Fibroblast of the aortic adventitia (primary cell): Measurements from ENCODE around the gene SLC25A42. TPM values are rescaled to one million over a fixed set of nuclear protein-coding genes. Genes with fewer than 3 reads are reported as not detected.

Source experiments
- DNase-seq: peaks from one replicate; pipeline ENCODE4 v3.0.0-alpha.2; 2010; ENCODE audit warnings: low read depth
- H3K4me3 ChIP-seq: 2 replicates; pipeline ENCODE4 v1.5.1; 2011; ENCODE audit warnings: low read depth, mild to moderate bottlenecking, control low read depth, low read length, moderate library complexity
- total RNA-seq: library from RNA; depleted of rRNA; stranded (reverse); fragments of >200 nt; gene quantifications from 2 replicates; pipeline ENCODE4 v1.2.3, GENCODE V29; 2012; ENCODE audit warnings: low replicate concordance
- TF ChIP-seq, protein P1 (sequence below): IDR thresholded peaks from 2 replicates; pipeline ENCODE4 v1.5.1; 2011; ENCODE audit warnings: mild to moderate bottlenecking, low read length, control low read depth, inconsistent platforms; ENCODE audit not compliant: insufficient read depth

Gene SLC25A42
- total RNA-seq, 1 donor, result 4.8 TPM

DNA sequence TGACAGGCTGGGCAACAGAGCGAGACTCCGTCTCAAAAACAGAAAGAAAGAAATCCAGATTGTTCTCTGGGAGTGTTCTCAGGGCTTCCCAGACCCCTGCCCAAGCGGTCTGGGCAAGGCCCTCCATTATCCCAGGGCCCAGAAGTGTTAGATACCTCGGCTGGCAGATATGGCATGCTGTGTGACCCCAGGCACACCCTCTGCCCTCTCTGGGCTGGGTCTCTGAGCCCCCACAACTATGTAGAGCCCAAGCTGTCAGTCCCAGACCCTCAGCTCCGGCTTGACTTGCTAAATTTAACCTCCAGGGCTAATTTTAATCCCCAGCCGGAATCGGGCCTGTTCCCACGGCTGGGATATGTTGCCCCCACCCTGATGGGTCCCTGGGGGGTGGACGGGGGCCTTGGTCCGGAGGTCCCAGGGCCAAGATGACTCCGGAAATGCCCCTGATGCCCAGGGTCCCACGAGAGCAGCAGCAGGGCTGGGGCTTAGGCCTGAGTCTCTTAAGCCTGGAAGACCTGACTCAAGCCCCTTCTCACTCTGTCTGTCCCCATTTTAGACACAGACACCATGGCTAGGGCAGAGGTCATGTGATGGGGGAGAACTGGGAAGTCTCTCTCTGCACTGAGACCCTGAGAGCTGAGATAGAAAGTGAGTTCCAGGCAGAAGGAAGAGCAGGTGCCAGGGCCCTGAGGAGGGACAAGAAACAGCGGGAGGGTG is 89.0 kb downstream of the SLC25A42 start:
- H3K4me3 ChIP-seq, result no peak overlapping the region
- no peak for DNase-seq
- TF ChIP-seq, protein P1, sequence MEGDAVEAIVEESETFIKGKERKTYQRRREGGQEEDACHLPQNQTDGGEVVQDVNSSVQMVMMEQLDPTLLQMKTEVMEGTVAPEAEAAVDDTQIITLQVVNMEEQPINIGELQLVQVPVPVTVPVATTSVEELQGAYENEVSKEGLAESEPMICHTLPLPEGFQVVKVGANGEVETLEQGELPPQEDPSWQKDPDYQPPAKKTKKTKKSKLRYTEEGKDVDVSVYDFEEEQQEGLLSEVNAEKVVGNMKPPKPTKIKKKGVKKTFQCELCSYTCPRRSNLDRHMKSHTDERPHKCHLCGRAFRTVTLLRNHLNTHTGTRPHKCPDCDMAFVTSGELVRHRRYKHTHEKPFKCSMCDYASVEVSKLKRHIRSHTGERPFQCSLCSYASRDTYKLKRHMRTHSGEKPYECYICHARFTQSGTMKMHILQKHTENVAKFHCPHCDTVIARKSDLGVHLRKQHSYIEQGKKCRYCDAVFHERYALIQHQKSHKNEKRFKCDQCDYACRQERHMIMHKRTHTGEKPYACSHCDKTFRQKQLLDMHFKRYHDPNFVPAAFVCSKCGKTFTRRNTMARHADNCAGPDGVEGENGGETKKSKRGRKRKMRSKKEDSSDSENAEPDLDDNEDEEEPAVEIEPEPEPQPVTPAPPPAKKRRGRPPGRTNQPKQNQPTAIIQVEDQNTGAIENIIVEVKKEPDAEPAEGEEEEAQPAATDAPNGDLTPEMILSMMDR, result no peak

DNA sequence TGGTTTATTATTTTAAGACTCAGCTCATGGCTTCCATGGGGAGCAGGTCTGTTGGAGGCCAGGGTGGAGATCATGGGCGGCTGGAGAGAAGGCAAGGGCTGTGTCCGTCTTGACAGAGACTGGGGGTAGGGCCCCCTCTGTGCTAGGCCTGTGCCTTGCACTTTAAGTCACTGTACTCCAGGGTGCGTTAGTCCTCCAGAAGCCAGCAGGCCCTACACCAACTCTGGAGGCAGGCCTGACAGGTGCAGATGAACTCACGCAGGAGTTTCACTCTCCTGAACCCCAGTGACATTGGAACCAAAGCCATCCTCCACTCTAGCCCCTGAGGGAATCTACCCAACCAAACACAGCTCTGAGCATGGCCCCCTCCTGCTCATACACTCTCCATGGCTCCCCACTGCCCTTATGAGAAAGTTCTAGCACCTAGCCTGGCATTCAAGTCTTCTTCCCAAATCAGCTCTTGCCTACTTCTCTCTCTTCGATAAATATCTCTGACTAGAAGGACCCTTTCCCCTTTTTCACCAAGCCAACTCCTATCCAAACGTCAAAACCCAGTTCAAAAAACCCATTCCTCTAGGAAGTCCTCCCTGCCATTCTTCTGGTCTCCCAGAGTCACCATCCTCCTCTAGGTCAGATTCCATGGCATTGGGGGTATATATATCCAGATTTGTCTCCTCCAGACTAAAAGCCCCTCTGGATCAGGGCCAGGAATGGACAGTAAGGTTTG is 91.1 kb downstream of the SLC25A42 start:
- DNase-seq, result no peak
- TF ChIP-seq, protein P1, result no peak
- H3K4me3 ChIP-seq, result no peak overlapping the region

DNA sequence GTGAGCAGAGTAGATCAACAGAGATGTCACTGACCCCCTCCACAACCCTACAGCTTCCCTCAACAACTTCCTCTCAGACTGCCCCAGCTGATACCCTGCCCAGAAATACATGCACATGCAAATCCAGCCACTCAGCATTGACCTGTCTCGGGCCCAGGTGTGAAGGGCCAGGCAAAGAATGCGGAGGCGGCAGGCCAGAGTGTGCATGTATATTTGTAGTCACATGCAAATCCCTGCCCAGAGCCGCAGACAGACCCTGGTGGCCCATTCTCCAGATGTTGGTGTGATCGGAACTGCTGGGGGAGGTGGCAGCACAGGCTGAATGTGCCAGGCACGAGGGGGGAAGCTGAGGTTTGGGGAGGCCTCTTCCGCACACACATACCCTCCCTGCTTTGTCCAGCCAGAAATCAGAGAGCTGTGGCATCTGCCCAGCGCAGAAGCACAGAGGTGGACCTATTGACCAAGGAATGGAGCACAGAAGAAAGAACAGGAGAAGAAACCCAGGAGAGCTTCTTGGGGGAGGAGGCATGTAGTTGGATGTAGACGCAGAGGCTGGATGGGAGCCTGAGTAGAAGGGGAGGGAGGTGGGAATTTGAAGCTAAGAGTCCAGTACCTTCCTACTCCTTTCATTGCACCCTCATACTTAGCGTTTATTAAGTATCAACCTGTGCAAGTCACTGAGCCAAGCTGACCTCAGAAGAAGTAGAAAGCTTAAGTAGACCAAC is 91.9 kb downstream of the SLC25A42 start:
- TF ChIP-seq, protein P1, result no peak
- no peak for DNase-seq
- H3K4me3 ChIP-seq, result no peak overlapping the region

DNA sequence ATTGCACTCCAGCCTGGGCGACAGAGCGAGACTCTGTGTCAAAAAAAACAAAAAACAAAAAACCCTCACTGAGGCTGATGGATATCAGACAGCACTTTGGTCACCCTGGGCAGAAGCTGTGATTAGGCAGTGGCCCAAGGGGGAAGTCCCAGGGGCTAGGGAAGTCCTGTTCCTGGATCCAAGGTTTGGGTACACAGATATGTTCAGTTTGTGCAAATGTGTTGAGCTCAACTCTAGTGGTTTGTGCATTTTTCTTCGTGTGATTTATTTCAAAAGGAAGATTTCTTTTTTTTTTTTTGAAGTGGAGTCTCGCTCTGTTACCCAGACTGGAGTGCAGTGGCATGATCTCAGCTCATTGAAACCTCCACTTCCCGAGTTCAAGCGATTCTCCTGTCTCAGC is 94.0 kb downstream of the SLC25A42 start:
- no peak for DNase-seq
- TF ChIP-seq, protein P1, result no peak
- H3K4me3 ChIP-seq, result no peak overlapping the region

DNA sequence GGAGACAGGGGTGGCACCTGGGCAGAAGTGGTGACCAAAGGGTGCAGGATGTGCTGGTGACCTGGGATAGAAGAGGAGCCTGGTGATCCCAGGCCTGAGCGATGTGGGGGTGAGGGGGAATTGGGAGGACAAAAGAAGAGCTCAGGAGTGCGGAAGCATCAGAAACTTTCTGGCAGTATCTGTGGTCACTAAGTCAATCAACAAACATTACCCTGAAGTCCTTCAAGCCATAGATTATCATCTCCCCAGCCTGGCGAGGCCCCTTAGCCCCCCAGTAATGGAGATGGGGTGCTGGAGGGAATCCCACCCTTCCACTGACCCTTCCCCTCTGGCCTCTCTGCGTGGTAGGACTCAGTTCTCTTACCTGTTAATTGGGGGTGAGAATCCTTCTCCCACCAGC is 95.7 kb downstream of the SLC25A42 start:
- TF ChIP-seq, protein P1, result no peak
- no peak for DNase-seq

DNA sequence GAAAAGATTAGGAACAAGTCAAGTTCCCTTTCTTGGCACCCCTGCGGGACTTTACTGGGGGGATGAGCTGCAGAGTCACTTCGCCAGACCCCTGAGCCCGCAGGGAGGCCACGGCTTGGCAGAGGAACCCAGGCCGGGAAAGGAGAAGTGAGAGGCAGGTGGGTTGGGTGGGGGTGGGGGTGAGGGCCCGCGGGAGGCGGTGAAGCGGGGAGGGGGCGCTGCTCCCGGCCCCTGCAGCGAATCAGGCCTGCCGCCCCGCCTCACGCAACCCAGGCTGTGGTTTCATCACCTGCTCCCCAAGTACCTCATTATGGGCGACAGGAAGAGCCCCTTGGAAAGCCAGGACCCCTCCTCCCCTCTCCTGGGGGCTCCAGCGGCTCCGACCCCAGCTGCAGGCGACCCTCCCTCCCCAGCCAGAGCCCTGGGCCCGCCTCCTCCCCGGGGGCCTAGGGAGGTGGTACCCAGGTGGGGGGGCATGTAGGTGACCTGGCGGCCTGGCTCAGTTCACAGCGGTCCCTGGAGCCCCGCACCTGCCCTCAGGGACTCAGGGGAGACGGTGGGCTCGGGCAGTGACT is 96.8 kb downstream of the SLC25A42 start:
- TF ChIP-seq, protein P1, result no peak
- H3K4me3 ChIP-seq, result no peak overlapping the region
- no peak for DNase-seq

More for the DNA sequence above, 95.7 kb downstream of the SLC25A42 start:
- H3K4me3 ChIP-seq, result no peak overlapping the region
